CD8-positive, alpha-beta memory T cell (primary cell): ENCODE measurements around the gene ABCA10. TPM values are rescaled to one million over a fixed set of nuclear protein-coding genes. Genes with fewer than 3 reads are reported as not detected.
A peak's percentile ranks its signal among the peaks of the same experiment; 100 is the strongest.

Experiments
- CTCF ChIA-PET: fragments of 350-600 bp; sonication (Branson Sonifier 250); formaldehyde crosslinking; loops from one replicate; lab custom pipeline; 2021; ENCODE audit warnings: antibody characterized with exemption; lab: Charles Lee
- POLR2A ChIA-PET: fragments of 350-600 bp; sonication (Branson Sonifier 250); formaldehyde crosslinking; loops from one replicate; lab custom pipeline; 2021; ENCODE audit warnings: antibody characterized with exemption; lab: Charles Lee
- DNase-seq, 5 donors: peaks; one replicate each; pipeline versions ENCODE4 v3.0.0 to v3.0.0-alpha.2; 2020 to 2022; ENCODE audit warnings: mixed read lengths in 1 of 5
- H3K27ac ChIP-seq: one replicate; pipeline ENCODE4 v1.7.0; 2013; ENCODE audit warnings: low read depth, mild to moderate bottlenecking, low read length, moderate library complexity
- H3K27me3 ChIP-seq: 2 replicates; pipeline ENCODE4 v1.7.0; 2013; ENCODE audit warnings: low read length, mild to moderate bottlenecking; ENCODE audit not compliant: insufficient read depth, poor library complexity, severe bottlenecking
- H3K36me3 ChIP-seq: 2 replicates; pipeline ENCODE4 v1.7.0; 2013; ENCODE audit warnings: mild to moderate bottlenecking, low read length, moderate library complexity; ENCODE audit not compliant: insufficient read depth
- H3K4me1 ChIP-seq: 2 replicates; pipeline ENCODE4 v1.7.0; 2013; ENCODE audit warnings: mild to moderate bottlenecking, low read length, moderate library complexity; ENCODE audit not compliant: insufficient read depth
- H3K4me3 ChIP-seq: 2 replicates; pipeline ENCODE4 v1.7.0; 2013; ENCODE audit warnings: mild to moderate bottlenecking, low read length
- H3K9me3 ChIP-seq: 2 replicates; pipeline ENCODE4 v1.7.0; 2013; ENCODE audit warnings: mild to moderate bottlenecking, low read length
- H3K27ac Mint-ChIP-seq, 8 donors: one replicate each; pipeline ENCODE4 v1.8.0; 2020 to 2021; ENCODE audit warnings: mixed read lengths in 8 of 8, mild to moderate bottlenecking in 6 of 8, inconsistent platforms in 3 of 8, moderate library complexity in 3 of 8
- H3K27me3 Mint-ChIP-seq, 2 donors: one replicate each; pipeline ENCODE4 v1.8.0; 2020 to 2021; ENCODE audit warnings: mixed read lengths in 2 of 2, mild to moderate bottlenecking in 1 of 2, moderate library complexity in 1 of 2
- H3K36me3 Mint-ChIP-seq, 3 donors: one replicate each; pipeline ENCODE4 v1.8.0; 2020 to 2021; ENCODE audit warnings: mixed read lengths in 3 of 3, inconsistent platforms in 1 of 3, mild to moderate bottlenecking in 1 of 3
- H3K4me1 Mint-ChIP-seq, 3 donors: one replicate each; pipeline ENCODE4 v1.8.0; 2020 to 2021; ENCODE audit warnings: mixed read lengths in 3 of 3, inconsistent platforms in 1 of 3, mild to moderate bottlenecking in 1 of 3
- H3K4me3 Mint-ChIP-seq, 7 donors: one replicate each; pipeline ENCODE4 v1.8.0; 2020 to 2021; ENCODE audit warnings: mixed read lengths in 7 of 7, mild to moderate bottlenecking in 6 of 7, moderate library complexity in 4 of 7, inconsistent platforms in 2 of 7
- H3K9me3 Mint-ChIP-seq, 5 donors: one replicate each; pipeline ENCODE4 v1.8.0; 2020 to 2022; ENCODE audit warnings: mixed read lengths in 5 of 5, mild to moderate bottlenecking in 3 of 5, moderate library complexity in 2 of 5, inconsistent platforms in 1 of 5
- polyA plus RNA-seq: library from polyadenylated mRNA; unstranded; fragments of 300-500 nt; fragmentation: Illumina TruSeq; gene quantifications from one replicate; pipeline ENCODE4 v1.2.3, GENCODE V29; 2021
- total RNA-seq, 2 experiments: library from RNA; stranded (reverse); gene quantifications; one replicate each; pipeline ENCODE4 v1.2.3, GENCODE V29; 2021

The ABCA10 gene
- total and polyA plus RNA-seq, 3 experiments from 2014 or later: 0.46 to 0.60 TPM; not detected in 1

DNA sequence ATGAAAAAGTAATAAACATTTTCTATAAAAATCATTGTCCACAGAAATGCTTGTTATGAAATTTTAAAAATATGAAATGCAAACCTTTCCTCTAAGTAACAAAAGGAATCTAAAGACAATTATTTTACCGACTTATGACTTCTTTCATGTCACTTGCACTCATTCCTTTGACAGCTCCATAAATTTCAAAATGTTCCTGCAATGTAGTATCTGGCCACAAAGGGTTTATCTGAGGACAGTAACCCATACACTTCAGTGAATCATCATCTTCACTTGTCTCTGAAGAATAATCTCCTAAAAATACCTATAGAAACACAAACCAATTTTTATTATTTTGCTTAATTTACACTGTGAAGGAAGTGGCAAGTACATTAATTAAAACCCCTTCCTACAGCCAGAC lies 25.6 kb upstream of the ABCA10 start:
- no peak for DNase-seq
- no peak overlapping the region for H3K4me3 Mint-ChIP-seq
- no peaks in the 10 kb centered on the region for H3K4me1 ChIP-seq
- H3K9me3 Mint-ChIP-seq: no peaks in the 10 kb centered on the region
- H3K27ac ChIP-seq: no peak overlapping the region
- H3K9me3 ChIP-seq: no peaks in the 10 kb centered on the region
- ChIA-PET CTCF (no interaction called here), POLR2A (no interaction called here)
- no peaks in the 10 kb centered on the region for H3K4me1 Mint-ChIP-seq
- H3K4me3 ChIP-seq: no peak overlapping the region
- no peaks in the 10 kb centered on the region for H3K27me3 Mint-ChIP-seq
- peak overlapping the region in 1 of 8 donors; percentile 5 for H3K27ac Mint-ChIP-seq
- peaks cover 14% of the 10 kb centered on the region for H3K36me3 ChIP-seq
- H3K27me3 ChIP-seq: no peaks in the 10 kb centered on the region
- peaks cover 4 to 47% (median 17%) of the 10 kb centered on the region in 3 donors for H3K36me3 Mint-ChIP-seq

DNA sequence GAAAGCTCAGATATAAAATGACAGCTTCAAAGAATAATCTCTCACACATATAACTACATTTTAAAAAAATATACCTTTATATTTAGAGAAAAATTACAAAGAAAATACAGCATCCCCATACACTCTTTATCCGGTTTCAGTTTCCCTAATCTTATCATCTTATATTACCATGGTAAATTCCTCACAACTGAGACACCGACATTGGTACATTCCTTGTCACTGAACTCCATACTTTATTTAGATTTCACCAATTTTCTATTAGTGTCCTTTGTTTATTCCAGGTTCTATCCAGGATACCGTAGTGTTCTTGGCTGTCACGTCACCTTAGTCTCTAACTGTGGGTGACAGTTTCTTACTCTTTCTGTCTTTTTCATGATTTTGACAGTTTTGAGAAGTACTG lies 22.0 kb upstream of the ABCA10 start:
- H3K27me3 ChIP-seq: no peaks in the 10 kb centered on the region
- Mint-ChIP-seq H3K27me3 (no peaks in the 10 kb centered on the region), H3K9me3 (no peaks in the 10 kb centered on the region), H3K4me1 (no peaks in the 10 kb centered on the region), H3K36me3 (peaks cover 4 to 49% (median 10%) of the 10 kb centered on the region in 3 donors), H3K4me3 (no peak overlapping the region), H3K27ac (peak overlapping the region in 1 of 8 donors; percentile 56)
- peaks cover 14% of the 10 kb centered on the region for H3K36me3 ChIP-seq
- no peaks in the 10 kb centered on the region for H3K4me1 ChIP-seq
- no peak overlapping the region for H3K4me3 ChIP-seq
- DNase-seq: no peak
- ChIA-PET CTCF (no interaction called here), POLR2A (no interaction called here)
- H3K27ac ChIP-seq: no peak overlapping the region
- H3K9me3 ChIP-seq: no peaks in the 10 kb centered on the region

GRCh38 chr17:69246726-69247375 lies 18.2 kb upstream of the ABCA10 start:
- DNase-seq: peak in 2 of 5 donors; percentile 9 to 15
- ChIA-PET CTCF (no interaction called here), POLR2A (no interaction called here)
- H3K4me3 ChIP-seq: no peak overlapping the region
- H3K27ac ChIP-seq: no peak overlapping the region
- Mint-ChIP-seq H3K36me3 (peaks cover 0 to 34% (median 13%) of the 10 kb centered on the region in 3 donors), H3K27me3 (no peaks in the 10 kb centered on the region), H3K4me1 (no peaks in the 10 kb centered on the region), H3K27ac (peak overlapping the region in 1 of 8 donors; percentile 47), H3K4me3 (no peak overlapping the region), H3K9me3 (no peaks in the 10 kb centered on the region)
- H3K4me1 ChIP-seq: no peaks in the 10 kb centered on the region
- H3K36me3 ChIP-seq: no peaks in the 10 kb centered on the region
- no peaks in the 10 kb centered on the region for H3K9me3 ChIP-seq
- no peaks in the 10 kb centered on the region for H3K27me3 ChIP-seq

GRCh38 chr17:69246202-69246601 lies 17.6 kb upstream of the ABCA10 start:
- DNase-seq: no peak
- CTCF ChIA-PET: no interaction called here
- H3K9me3 Mint-ChIP-seq: no peaks in the 10 kb centered on the region
- Histone ChIP-seq H3K4me3 (no peak overlapping the region), H3K9me3 (no peaks in the 10 kb centered on the region), H3K36me3 (no peaks in the 10 kb centered on the region), H3K27ac (no peak overlapping the region), H3K27me3 (no peaks in the 10 kb centered on the region), H3K4me1 (no peaks in the 10 kb centered on the region)
- no peak overlapping the region for H3K27ac Mint-ChIP-seq
- no peaks in the 10 kb centered on the region for H3K27me3 Mint-ChIP-seq
- H3K36me3 Mint-ChIP-seq: peaks cover 4 to 33% (median 15%) of the 10 kb centered on the region in 3 donors
- no peaks in the 10 kb centered on the region for H3K4me1 Mint-ChIP-seq
- H3K4me3 Mint-ChIP-seq: no peak overlapping the region
- POLR2A ChIA-PET: no interaction called here

- Histone ChIP-seq H3K36me3 (no peaks in the 10 kb centered on the region), H3K27me3 (no peaks in the 10 kb centered on the region), H3K4me3 (no peak overlapping the region), H3K27ac (no peak overlapping the region), H3K4me1 (no peaks in the 10 kb centered on the region), H3K9me3 (no peaks in the 10 kb centered on the region)
- no peak overlapping the region for H3K4me3 Mint-ChIP-seq
- H3K4me1 Mint-ChIP-seq: no peaks in the 10 kb centered on the region
- POLR2A ChIA-PET: no interaction called here
- H3K36me3 Mint-ChIP-seq: peaks cover 10 to 36% (median 16%) of the 10 kb centered on the region in 3 donors
- CTCF ChIA-PET: no interaction called here
- H3K27ac Mint-ChIP-seq: no peak overlapping the region
- no peaks in the 10 kb centered on the region for H3K9me3 Mint-ChIP-seq
- no peaks in the 10 kb centered on the region for H3K27me3 Mint-ChIP-seq
- DNase-seq: no peak
These were observed 17.0 kb upstream of the ABCA10 start for GRCh38 chr17:69245617-69246016.

DNA sequence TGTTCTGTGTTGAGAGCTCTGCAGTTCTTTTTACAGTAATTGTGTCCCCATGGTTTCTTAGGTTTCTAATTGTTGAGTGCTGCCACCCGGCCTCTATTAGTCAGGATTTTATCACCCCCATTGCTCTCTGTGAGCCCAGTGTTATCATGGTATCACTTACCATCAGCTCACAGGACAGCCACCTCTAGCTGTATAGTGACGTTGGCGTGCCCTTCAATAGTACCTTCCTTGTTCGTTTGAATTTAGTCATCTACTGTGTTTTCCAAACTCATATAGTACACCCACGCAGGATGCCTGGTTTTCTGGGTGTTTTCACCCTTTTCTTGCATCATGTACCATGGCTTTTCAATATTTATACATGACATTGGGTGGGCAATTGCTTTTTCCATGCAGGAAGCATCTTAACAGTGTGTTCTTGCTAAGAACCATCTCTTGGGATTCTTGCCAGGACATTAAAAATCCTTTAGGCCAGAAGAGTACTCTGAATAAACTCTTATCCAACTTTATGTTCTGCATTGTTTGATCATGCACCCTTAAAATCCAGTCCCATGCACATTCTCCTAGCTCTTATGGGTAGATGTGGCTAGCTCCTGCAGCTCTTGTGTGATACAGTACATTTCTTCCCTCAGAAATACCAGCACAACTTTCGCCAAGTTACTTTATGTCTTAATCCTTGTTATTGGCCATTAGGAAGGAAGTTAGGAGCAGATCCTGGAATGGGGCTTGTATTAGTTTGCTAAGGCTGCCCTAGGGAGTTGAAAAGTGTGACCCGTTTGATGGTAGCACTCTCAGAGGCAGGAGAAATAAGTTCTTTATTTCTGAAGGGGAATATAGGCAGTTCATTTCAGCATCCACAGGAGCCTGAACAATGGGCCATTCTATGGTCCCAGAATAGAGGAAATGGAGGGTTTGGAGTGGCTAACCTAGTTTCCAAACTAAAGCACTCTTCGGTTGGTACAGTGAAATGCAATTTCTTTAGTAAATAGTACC lies 11.3 kb upstream of the ABCA10 start:
- H3K36me3 Mint-ChIP-seq: peaks cover 24 to 37% (median 29%) of the 10 kb centered on the region in 3 donors
- CTCF ChIA-PET: interaction anchor here (1.0 kb wide), 1 partner anchor 464 kb away, joined by 3 read pairs; no protein-coding TSS in a partner anchor

DNA sequence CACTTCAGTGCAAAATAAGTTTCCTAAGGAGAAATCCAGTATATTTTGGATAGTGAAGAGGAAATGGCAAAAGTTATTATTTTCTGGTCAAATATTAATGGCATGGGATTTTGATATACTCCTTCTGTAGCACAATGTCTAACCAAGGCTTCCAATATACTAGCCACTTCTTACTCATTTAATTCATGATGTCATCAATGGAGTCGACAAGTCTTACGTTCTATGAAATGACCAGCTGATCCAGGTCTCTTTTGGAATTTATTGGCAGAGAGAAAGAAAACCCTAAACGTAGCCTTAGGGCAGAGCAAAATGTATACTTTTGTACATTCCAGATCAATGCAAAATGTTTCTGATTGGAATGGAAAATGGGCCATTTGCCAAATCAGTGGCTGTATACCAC lies 8.3 kb upstream of the ABCA10 start:
- ChIA-PET POLR2A (no interaction called here), CTCF (no interaction called here)
- H3K4me3 ChIP-seq: no peak overlapping the region
- peaks cover 0 to 4% of the 10 kb centered on the region in 2 donors for H3K27me3 Mint-ChIP-seq
- no peaks in the 10 kb centered on the region for H3K4me1 ChIP-seq
- H3K4me1 Mint-ChIP-seq: no peaks in the 10 kb centered on the region
- no peak overlapping the region for H3K27ac ChIP-seq
- peaks cover 12 to 26% (median 14%) of the 10 kb centered on the region in 5 donors for H3K9me3 Mint-ChIP-seq
- no peaks in the 10 kb centered on the region for H3K36me3 ChIP-seq
- H3K27me3 ChIP-seq: no peaks in the 10 kb centered on the region
- DNase-seq: no peak
- no peaks in the 10 kb centered on the region for H3K9me3 ChIP-seq
- H3K27ac Mint-ChIP-seq: no peak overlapping the region
- H3K4me3 Mint-ChIP-seq: no peak overlapping the region
- H3K36me3 Mint-ChIP-seq: peaks cover 18 to 49% (median 20%) of the 10 kb centered on the region in 3 donors

More for the DNA sequence above, 11.3 kb upstream of the ABCA10 start:
- POLR2A ChIA-PET: no interaction called here
- peaks cover 0 to 5% (median 0%) of the 10 kb centered on the region in 5 donors for H3K9me3 Mint-ChIP-seq
- H3K27ac ChIP-seq: no peak overlapping the region
- no peaks in the 10 kb centered on the region for H3K27me3 ChIP-seq
- H3K36me3 ChIP-seq: no peaks in the 10 kb centered on the region
- no peaks in the 10 kb centered on the region for H3K4me1 Mint-ChIP-seq
- H3K9me3 ChIP-seq: no peaks in the 10 kb centered on the region
- H3K27ac Mint-ChIP-seq: no peak overlapping the region
- H3K4me1 ChIP-seq: no peaks in the 10 kb centered on the region
- H3K27me3 Mint-ChIP-seq: peaks cover 0 to 2% of the 10 kb centered on the region in 2 donors
- no peak overlapping the region for H3K4me3 ChIP-seq
- no peak overlapping the region for H3K4me3 Mint-ChIP-seq
- no peak for DNase-seq

DNA sequence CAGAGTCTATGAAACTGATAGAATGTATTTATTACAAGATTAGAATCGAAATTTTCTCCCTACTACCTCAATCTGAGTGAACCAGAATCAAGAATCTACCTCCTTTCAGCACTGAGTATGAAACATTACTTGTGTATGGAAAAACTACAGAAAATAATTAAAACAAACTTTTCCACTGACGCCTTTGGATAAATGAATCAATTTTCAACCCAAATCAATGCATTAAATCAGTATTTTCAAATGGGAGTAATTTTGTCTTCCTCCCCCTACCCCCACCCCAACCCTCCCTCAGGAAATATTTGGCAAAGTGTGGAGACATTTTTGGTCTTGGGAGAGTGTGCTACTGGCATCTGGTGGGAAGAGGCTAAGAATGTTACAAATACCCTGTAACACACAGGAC lies 7.8 kb upstream of the ABCA10 start:
- Mint-ChIP-seq H3K4me3 (no peak overlapping the region), H3K4me1 (no peaks in the 10 kb centered on the region)
- CTCF ChIA-PET: interaction anchor here (1.0 kb wide), 1 partner anchor 275 kb away, joined by 3 read pairs; no protein-coding TSS in a partner anchor

More for the DNA sequence above, 7.8 kb upstream of the ABCA10 start:
- Mint-ChIP-seq H3K27ac (no peak overlapping the region), H3K9me3 (peaks cover 13 to 31% (median 19%) of the 10 kb centered on the region in 5 donors), H3K36me3 (peaks cover 17 to 48% (median 19%) of the 10 kb centered on the region in 3 donors), H3K27me3 (peaks cover 0 to 4% of the 10 kb centered on the region in 2 donors)
- POLR2A ChIA-PET: no interaction called here
- H3K27me3 ChIP-seq: no peaks in the 10 kb centered on the region
- DNase-seq: no peak
- no peaks in the 10 kb centered on the region for H3K9me3 ChIP-seq
- H3K4me1 ChIP-seq: no peaks in the 10 kb centered on the region
- H3K36me3 ChIP-seq: no peaks in the 10 kb centered on the region
- no peak overlapping the region for H3K4me3 ChIP-seq
- no peak overlapping the region for H3K27ac ChIP-seq
